Erythroblast (primary cell): Measurements from ENCODE around the gene FA2H.

Experiments
- GATA1 ChIP-seq: IDR thresholded peaks from 2 replicates; pipeline ENCODE4 v1.6.1; 2011; ENCODE audit warnings: low read depth, mild to moderate bottlenecking, control low read depth, low read length, moderate library complexity
- POLR2A ChIP-seq: IDR thresholded peaks from 2 replicates; pipeline ENCODE4 v1.6.1; 2011; ENCODE audit warnings: mild to moderate bottlenecking, low read length

DNA sequence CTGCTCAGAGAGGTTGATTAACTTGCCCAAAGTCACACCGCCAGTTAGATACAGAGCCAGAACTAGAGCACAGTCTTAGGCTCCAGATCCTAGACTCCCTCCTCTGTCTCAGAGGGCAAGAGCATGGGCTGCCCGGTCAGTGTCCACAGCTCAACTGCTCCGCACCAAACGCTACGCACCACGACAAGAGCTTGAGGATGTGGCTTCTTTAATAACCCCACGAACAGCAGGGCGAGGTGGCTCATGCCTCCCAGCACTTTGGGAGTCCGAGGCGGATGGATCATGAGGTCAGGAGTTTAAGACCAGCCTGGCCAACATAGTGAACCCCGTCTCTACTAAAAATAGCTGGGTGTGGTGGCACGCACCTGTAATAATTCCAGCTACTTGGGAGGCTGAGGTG, 21.4 kb downstream of the FA2H start:
- TF ChIP-seq POLR2A = no peak
- no peak for TF ChIP-seq GATA1
